Inflammatory macrophage (primary cell): ENCODE measurements around the gene LAMA4.
"Not testable (repeated sequence)": the region's sequence is repeated elsewhere in the genome, so short reads cannot be mapped to it uniquely, and the experiment has no call there.

Source experiments
- DNase-seq, 2 donors: peaks; one replicate each; pipeline ENCODE4 v3.0.0-alpha.2; 2020 to 2022

The LAMA4 gene

DNA sequence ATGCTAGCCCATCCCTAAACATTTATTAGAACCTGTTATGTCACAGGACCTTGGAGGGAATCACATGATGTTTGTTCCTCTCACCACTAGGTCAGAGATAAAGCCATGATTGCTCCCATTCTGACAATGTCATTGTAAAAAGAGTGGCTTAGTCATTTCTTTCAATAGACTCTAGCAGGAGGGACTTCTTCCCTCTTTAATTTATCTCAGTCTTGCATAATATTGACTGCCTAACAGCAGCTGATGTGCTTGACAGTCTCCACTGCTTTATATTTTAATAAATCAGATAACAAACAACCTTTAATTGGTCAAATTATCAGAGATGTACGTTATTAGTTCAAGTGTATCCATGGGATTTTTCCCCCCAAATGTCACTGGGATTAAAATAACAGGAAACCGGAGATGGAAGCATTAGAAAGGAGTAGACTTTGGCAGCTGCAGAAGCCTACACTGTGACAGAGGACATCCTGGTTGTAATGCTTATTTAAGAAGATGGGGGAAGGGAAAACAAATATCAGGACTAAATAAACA, 39.6 kb downstream of the LAMA4 start:
- peak; percentile 86 to 94 for DNase-seq

DNA sequence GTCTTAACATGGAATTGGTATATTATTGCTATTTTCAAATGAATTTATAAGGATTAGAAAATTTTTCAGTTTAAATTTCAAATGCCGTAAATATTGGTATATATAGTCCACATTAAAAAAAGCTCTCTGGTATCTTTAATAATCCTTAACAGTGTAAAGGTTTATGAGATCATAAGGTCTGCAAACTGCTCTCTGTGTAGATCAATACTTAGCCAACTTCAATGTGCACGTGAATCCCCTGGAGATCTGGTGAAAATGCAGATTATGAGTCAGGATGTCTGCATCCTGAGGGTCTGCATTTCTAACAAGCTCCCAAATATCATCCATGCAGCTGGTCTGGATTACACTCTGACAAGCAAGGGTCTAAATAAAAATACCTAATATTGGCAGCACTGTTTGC, 43.5 kb downstream of the LAMA4 start:
- DNase-seq, result no peak

DNA sequence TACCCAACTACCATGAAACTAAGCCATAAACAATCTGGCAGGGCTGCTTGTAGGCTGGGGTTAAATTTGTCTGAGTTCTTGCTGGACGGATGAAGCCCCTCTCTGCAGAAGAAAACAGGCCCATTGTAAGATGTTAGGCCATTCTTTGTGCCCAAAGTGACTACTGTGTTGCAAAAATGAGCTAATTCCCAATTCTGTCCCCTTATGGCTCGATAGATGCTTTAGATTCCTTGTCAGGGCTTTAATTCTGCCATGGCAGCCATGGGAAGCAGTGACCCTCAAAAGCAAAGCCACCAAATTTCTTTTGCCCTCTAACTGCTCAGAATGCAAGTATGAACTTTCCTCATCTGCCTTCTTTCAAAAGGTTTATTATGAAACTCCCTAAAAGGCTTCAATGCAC, 45.2 kb downstream of the LAMA4 start:
- DNase-seq, result no peak

DNA sequence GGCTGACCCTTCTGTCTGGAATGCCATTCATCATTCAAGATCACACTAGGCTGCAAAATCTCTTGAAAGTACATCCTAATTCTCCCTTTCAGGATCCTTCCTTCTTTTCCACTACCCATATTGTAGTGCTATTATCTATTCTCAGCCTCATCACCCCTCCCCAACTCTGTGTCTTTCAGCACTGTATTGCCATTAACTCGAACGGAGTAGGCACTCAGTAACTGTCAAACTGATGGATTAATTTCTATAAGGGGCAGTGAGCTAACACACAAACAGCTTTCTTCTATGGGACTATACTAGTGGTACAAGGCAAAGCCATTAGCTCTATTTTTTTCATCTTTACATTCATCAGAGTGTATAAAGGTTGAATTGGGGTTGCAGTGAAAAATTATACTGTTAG, 46.6 kb downstream of the LAMA4 start:
- DNase-seq, result no peak

DNA sequence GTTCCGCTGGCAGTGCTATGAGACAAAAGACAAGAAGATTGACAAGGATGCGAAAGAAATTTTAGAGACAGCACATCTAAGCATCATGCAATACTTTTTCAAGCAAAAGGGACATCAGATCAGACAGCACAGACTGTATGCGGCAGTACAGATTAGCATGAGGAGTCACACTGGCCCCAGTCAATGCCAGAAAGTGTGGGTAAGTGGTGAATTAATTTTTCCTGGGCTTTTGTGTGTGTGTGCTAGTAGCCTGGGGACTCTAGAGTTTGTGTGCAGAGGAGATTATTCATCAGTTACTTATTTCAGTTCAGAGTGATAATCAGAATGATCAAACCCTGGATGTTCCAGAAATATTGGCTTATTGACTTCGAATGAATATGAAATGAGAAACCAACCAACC, 47.2 kb downstream of the LAMA4 start:
- DNase-seq, result no peak

DNA sequence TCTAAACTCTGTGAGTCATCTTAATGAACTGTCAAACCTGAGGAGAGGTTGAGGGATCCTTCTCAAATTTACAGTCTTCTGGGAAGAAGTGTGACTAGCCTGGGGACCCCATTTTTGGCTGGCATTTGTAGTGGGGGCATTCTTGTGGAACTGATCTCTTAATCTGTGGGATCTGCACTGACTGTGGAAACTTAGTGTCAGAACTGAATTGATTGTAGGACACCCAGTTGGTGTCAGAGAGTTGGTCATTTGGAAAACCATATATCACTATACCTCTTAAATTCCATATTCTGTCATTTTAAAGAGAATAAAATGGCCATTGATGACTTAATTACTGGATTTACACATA, 48.3 kb downstream of the LAMA4 start:
- DNase-seq, result no peak

DNA sequence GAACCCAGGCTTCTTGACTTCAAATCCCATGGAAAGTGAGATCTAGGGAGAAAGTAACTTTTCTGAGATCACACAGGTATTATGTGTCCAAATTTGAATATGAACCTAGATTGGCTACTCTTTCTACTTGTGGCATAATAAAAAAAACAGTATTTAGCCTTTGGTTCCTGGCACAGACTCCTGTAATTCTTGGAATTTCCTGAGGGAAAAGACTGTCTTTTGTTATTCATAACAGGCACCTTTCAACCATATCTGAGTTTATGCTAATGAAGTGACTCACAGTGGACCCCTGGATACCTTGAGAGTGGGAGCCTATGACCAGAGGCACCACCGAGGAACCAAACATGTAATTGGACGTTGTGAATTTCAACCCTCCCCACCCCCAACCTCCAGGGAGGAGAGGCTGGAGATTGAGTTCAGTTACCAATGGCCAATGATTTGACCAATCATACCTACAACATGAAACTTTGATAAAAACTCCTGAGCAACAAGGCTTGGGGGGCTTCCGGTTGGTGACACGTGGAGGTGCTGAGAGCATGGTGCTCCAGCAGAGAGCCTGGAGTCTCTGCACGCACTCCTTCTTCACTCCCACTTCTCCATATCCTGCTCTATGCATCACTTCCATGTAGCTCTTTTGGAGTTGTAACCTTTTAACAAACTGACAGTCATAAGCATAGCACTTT, 48.8 kb downstream of the LAMA4 start:
- no peak for DNase-seq

DNA sequence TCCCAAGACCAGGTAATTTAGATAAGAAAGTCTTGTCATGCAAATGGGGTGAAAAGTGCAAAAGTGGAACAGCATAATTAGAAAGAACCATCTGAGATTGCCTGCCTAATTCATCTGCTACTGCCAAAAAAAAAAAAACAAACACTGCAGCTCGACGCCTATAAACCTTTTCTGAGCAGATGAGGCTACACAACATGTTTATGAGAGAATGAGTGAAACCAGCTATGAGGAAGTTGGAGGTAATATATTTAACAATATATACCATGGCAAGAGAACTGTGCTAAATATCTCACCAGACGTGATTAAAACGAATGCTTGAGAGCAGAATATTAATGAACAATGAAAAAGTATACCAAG, 50.0 kb downstream of the LAMA4 start:
- DNase-seq, result no peak

DNA sequence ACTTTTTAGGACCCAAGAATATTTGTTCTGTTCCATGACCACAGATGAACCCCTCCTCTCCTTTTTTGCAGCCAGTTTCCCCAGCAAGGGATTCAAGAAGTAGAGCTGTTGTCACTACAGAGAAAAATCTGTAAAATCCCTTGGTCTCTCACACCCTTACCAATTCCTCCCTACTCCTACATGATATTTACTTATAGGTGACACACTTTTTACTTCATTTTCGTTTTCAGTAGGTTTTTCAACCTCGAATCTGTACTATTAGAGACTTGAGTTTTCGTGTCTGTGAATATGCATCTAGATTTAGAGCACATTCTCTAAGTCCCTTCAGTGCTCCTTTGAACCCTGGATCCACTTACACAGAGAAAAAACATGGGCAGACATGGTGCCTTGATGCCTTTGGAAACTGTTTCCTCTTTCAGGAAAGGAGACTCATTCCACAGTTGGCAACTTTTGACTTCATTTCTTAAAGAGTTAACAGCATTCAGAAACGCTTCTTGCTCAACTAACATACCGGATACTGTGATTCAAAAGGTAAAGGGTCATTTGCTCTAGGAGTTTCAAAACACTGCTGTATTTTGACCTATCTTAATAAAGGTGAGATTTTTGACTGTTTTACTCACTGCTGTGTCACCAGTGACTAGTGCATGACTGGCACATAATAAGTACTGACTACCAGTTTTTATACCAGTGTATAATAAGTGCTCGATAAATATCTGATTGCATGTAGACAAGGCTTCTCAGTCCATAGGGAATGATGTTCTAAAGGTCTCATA, 50.6 kb downstream of the LAMA4 start:
- DNase-seq, result no peak

DNA sequence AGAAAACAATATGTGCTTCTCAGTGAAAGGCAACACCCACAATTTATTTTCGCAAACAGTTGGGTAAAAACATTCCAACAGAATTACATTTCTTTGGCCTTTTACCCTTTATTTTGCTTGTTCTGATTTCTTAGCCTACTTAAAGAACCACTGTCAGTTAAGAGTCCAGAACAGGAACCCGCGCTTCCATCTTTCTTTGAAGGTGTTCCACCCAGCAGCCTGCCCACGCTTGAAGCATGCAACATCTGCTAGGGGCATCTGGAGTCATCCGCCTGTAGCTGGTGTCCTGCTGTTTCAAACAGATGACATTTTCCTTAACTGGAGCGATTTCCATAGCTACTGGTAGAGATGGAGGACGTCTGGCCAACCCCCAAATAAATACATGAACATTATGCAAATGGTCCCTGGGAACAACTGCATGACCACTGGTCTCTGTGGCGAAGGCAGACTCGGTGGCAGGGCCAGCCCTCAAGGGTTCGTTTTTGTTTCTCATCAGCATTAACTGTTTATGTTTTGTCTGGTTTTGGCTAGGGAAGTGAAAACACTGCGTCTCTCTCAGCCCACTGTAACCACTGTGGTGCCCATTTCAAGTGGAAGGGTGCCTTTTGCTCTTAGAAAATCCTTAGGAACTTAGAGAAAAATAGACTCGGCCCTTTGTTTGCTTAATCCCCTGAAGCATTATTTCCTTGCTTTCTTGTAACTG, 51.6 kb downstream of the LAMA4 start:
- no peak for DNase-seq

DNA sequence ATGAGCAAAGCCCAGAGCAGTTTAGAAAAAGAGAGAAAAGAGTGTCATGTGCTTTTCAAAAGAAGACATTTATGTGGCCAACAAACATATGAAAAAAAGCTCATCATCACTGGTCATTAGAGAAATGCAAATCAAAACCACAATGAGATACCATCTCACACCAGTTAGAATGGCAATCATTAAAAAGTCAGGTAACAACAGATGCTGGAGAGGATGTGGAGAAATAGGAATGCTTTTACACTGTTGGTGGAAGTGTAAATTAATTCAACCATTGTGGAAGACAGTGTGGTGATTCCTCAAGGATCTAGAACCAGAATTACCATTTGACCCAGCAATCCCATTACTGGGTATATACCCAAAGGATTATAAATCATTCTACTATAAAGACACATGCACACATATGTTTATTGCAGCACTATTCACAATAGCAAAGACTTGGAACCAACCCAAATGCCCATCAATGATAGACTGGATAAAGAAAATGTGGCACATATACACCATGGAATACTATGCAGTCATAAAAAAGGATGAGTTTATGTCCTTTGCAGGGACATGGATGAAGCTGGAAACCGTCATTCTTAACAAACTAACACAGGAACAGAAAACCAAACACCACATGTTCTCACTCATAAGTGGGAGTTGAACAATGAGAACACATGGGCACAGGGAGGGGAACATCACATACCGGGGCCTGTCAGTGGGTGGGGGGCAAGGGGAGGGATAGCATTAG, 54.0 kb downstream of the LAMA4 start:
- not testable (repeated sequence) for DNase-seq

DNA sequence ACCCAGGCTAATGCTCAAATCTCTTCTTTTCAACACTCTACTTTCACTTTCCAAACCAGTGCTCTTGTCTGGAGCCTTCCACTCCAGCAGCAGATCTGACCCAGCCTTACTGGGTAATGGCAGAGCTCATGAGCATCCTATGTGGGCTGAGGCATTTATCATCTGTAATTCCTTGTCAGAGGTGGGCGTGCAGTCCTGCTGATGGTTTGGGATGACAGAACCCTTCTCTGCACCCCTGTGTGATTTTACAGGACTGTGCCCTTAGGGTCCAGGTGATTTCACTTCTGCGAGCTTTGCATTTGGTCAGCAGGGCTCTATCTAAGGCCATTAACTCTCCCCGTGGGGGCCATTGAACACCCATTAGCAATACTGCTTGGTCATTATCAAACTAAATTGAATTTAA, 55.4 kb downstream of the LAMA4 start:
- DNase-seq, result no peak

DNA sequence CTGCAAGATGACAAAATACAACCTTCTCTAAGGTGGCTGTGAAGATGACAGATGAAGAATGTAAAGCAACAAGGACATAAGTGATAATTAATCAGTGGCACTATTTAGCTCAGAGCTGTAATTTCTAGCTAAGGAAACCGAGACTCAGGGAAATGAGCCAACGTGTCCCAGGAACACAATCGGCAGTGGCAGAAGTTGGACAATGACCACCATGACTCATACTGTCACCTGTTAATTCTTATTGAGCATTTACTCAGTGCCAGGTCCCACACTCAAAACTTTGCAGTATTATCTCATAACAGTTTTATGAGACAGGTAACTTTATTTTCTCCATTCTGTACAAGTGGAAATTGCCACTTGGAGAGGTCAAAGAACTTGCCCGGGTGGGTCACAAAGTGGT, 55.8 kb downstream of the LAMA4 start:
- no peak for DNase-seq

DNA sequence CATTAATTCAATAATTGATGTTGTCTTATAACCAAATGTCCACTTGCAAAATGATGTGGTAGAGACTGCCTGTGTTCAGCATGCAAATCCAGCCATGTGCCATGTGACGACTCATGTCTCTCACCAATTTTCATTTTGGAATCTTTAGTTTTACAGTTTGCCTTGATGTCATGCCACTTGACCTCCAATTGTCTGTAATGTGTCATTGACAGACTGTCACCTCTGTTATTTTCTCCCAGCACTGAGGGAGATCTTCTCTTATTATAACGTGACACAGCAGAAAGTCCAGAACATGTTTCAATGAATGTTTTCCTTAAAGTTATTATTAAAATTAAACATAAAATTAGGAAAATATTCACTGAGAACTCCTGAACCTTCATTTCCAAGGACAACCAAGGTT, 56.7 kb downstream of the LAMA4 start:
- no peak for DNase-seq

DNA sequence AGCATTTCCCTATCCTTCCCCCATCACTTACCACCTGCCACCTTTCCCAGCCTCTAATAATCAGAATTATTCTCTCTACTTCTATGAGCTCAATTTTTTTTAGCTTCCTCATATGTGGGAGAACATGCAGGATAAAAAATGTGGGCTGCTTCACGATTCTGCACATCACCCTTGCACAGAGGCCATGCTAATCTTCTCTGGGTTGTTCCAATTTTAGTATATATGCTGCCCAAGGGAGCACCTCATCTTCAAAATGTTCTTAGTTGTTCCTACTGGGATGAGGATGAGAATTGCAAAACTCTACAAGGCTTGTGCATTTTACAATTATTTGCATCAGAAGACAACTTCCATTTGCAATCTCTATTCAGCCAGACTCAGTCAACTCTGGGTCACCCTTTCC, 58.1 kb downstream of the LAMA4 start:
- DNase-seq, result no peak

DNA sequence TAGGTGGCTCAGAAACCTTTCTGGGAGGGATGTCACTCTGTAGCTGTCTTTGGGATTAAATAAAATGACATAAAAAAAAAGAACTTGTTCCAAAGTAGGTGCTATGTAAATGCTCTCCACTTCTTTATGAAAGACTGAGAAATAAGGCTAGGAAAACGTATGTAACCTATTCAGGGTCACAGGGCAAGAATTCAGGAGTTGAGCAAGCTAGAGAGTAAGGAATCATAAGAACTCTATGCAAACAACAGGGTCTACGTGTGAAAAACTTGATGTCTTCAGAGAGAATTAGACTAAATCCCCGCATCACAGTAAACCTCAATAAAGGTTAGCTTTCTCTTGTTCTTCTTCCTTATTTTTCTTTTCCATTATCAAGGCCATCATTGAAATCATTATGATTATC, 59.2 kb downstream of the LAMA4 start:
- no peak for DNase-seq

DNA sequence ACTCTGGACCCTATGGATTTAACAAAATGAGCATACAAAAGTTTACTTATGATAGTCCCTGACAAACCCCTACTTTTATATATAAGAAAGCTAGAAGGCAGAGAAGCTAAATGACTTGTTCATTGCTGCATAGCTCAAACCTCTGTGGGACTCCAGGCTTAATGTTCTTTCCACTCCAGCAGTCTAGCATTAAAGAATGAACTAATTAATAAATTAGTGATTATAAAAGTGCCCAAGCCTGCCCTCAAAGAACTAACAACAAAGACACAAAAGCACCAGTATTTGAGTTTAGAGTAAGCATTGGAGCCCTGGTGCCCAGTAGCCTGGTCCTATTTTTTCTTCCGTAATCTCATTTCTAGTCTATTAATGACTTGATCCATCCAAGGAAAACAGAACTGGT, 59.9 kb downstream of the LAMA4 start:
- no peak for DNase-seq

DNA sequence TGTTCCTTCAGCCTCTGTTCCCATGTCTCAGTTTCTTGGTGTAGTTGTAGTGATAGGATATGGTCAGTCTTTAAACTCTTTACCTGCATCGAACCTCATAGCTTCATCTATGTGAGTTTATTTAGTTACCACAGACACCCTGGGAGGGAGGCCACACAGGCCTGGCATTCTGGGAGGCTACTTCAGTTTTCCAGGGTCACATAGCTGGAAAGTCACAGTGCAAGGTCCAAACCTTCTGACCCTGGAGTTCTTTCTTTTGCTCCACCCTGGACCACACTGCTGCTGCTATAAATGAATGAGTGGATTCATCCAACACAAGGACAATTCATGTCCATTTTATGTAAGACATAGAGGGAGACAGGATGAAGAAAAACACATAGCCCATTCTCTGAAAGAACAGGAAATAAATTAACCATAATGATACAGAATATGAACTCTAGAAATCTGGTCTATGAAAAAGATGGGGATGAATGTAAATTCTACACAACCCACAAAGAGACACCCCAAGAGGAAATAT, 60.8 kb downstream of the LAMA4 start:
- no peak for DNase-seq

DNA sequence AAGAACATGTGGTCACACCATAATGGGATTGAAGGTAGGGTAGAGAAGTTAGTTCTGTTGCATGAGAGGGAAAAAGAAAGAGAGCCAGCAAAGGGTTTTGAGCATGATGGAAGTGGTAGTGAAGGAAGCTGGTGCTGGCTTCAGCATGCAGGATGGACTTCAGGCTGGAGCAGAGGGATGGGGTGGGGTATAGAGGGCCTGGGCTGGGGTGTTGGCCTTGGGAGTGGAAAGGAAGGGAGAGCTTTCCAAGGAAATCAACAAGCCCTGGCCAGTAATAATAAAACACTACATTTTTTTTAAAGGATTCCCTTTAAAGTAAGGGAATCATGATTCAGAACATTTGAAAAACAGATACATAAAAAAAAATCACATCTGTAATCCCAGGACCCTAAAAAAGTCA, 61.2 kb downstream of the LAMA4 start:
- no peak for DNase-seq

DNA sequence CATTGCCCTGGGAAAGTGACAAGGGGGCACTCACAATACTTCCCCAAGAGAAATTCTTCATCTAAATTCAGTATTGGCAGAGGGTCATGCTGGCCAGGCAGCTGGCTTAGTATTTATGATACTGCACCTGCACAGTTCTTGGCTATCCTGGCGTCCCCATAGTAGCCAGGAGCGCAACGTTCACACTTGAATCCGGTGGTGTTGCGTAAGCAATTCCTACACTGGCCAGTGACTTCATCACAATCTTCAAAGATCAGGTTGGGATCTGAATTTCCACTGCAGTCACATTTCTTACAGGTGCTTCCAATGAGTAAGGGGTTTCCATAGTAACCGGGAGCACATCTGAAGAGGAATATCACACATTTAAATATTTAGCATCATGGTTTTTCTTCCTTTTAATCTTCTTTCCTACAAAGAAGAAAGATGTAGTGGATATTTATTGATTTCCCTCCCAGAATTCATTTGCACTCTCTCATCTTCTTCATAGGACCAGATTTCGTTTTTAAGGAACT, 62.8 kb downstream of the LAMA4 start:
- DNase-seq, result no peak

DNA sequence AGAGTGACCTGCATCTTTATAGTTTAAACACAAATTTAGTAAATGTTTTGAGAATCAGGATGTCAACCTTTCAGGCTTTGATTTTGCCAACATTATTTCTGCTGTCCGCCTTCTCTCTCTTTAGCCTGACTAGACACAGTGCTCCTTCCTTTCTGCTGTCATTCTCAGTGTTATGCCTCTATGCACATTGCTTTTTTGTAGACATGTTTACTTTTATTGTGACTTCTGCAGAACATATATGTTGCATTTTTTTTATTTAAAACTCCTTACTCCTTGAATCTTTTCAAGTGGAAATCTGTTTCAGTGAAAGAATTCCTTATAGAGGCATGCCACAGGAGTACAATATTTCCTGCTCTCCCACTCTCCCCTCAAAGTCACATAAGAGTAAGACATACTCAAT, 64.2 kb downstream of the LAMA4 start:
- no peak for DNase-seq

DNA sequence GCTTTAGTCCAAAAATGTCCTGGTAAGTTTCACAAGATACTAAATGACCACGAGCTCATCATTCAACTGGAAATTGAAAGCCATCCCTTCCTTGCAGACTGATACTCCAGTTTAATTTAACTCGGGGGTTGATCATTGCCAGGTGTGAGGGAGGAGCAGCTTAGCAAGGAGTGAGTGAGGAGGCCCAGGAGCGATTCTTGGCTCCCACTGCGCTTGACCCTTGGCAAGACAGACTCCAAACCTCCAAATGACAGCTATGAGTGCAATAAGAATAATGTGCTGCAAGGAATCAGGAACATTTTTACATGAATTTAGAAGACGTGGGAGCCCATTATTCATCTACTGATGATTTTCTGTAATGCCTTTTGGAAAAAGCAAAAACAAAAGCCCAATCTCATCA, 64.9 kb downstream of the LAMA4 start:
- DNase-seq, result no peak

DNA sequence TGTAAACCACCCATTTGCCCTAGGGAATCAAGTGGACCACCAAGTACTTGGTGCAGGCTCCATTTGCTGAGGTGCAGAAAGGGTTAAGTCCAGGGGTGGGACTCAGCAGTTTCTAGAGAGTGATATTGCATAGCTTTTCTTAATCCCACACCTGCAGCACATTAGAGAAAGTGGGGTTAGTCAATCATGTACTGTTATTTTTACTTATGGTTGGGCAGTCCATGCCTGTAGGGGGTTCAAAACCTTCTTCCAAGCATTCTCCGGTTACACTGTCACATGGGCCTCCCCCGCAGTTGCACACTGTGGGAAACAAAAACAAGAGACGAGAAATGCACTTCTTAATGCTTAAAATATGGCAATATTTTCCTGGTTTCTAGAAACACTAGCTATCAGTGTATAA, 65.5 kb downstream of the LAMA4 start:
- DNase-seq, result no peak
